ENCODE measurements around the gene AGFG2.

Gene AGFG2

GRCh38 chr7:100516135-100516812, 22.7 kb upstream of the AGFG2 start:
- no peaks in the 10 kb centered on the region for H3K27me3 ChIP-seq (ENCODE audit: insufficient read depth, poor library complexity, severe bottlenecking)
- TF ChIP-seq GABPA (IDR thresholded peaks at IDR 0.05; ENCODE audit: low read depth) (no peak), CTCF (IDR thresholded peaks at IDR 0.05; ENCODE audit: insufficient read depth, low read length) (no peak), POLR2AphosphoS5 (IDR thresholded peaks at IDR 0.05; ENCODE audit: low read depth) (no peak), REST (IDR thresholded peaks at IDR 0.05; ENCODE audit: insufficient replicate concordance, low read depth) (no peak), SPI1 (IDR thresholded peaks at IDR 0.05; ENCODE audit: borderline replicate concordance, low read depth) (no peak)
- H3K27ac ChIP-seq (replicated peaks): no peak overlapping the region
- no peak overlapping the region for H3K4me3 ChIP-seq (replicated peaks; ENCODE audit: insufficient read depth, low read length)
- no peak for DNase-seq (ENCODE audit: low read depth in 1 of 2, low spot score in 1 of 2)

- DNase-seq (ENCODE audit: low read depth in 1 of 2, low spot score in 1 of 2): no peak
- Histone ChIP-seq H3K27ac (replicated peaks) (no peak overlapping the region), H3K27me3 (ENCODE audit: insufficient read depth, poor library complexity, severe bottlenecking) (no peaks in the 10 kb centered on the region), H3K4me3 (replicated peaks; ENCODE audit: insufficient read depth, low read length) (no peak overlapping the region)
- TF ChIP-seq SPI1 (IDR thresholded peaks at IDR 0.05; ENCODE audit: borderline replicate concordance, low read depth) (no peak), POLR2AphosphoS5 (IDR thresholded peaks at IDR 0.05; ENCODE audit: low read depth) (no peak), GABPA (IDR thresholded peaks at IDR 0.05; ENCODE audit: low read depth) (no peak), CTCF (IDR thresholded peaks at IDR 0.05; ENCODE audit: insufficient read depth, low read length) (no peak), REST (IDR thresholded peaks at IDR 0.05; ENCODE audit: insufficient replicate concordance, low read depth) (no peak)
These were observed 21.7 kb upstream of the AGFG2 start for GRCh38 chr7:100517305-100517704.

- no peak overlapping the region for H3K27ac ChIP-seq (replicated peaks)
- no peak for DNase-seq (ENCODE audit: low read depth in 1 of 2, low spot score in 1 of 2)
- TF ChIP-seq SPI1 (IDR thresholded peaks at IDR 0.05; ENCODE audit: borderline replicate concordance, low read depth): no peak
- no peak for TF ChIP-seq CTCF (IDR thresholded peaks at IDR 0.05; ENCODE audit: insufficient read depth, low read length)
- no peak for TF ChIP-seq REST (IDR thresholded peaks at IDR 0.05; ENCODE audit: insufficient replicate concordance, low read depth)
- TF ChIP-seq GABPA (IDR thresholded peaks at IDR 0.05; ENCODE audit: low read depth): no peak
- TF ChIP-seq POLR2AphosphoS5 (IDR thresholded peaks at IDR 0.05; ENCODE audit: low read depth): no peak
- H3K4me3 ChIP-seq (replicated peaks; ENCODE audit: insufficient read depth, low read length): no peak overlapping the region
- H3K27me3 ChIP-seq (ENCODE audit: insufficient read depth, poor library complexity, severe bottlenecking): no peaks in the 10 kb centered on the region
These were observed 19.4 kb upstream of the AGFG2 start for GRCh38 chr7:100519580-100519979.

Data from HL-60 (cell line).